HG02870 (cell line): Measurements from ENCODE around the gene GRIA2.
"Not testable (repeated sequence)": the region's sequence is repeated elsewhere in the genome, so short reads cannot be mapped to it uniquely, and the experiment has no call there.

Experiments used
- ATAC-seq: cut with Tn5 transposase; IDR thresholded peaks from one replicate; pipeline ENCODE4 v1.9.1; 2021; ENCODE audit warnings: mild to moderate bottlenecking, moderate library complexity; ENCODE audit not compliant: unreplicated experiment

The GRIA2 gene

DNA sequence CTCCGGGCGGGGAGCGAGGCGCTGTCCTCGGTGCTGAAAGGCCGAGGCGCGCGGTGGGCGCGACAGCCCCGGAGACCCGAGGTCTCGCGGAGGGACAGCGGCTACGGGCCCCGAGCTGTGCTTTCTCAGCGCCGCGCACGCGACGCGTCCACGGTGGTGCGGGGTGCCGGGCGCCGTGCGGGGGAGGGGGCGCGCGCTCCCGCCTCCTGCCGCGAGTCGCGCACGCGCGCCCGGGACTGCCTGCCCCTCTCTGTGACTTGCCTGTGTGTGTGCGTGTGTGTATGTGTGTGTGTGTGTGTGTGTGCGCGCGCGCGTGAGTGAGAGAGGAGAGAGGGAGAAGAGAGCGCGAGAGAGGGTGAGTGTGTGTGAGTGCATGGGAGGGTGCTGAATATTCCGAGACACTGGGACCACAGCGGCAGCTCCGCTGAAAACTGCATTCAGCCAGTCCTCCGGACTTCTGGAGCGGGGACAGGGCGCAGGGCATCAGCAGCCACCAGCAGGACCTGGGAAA is at the start of gene GRIA2:
Gene GRIA2, plus strand, starts transcription at position 358 of the 511 bp plus-strand sequence. CDS start 315 bp downstream, outside the sequence.
- ATAC-seq = no peak

DNA sequence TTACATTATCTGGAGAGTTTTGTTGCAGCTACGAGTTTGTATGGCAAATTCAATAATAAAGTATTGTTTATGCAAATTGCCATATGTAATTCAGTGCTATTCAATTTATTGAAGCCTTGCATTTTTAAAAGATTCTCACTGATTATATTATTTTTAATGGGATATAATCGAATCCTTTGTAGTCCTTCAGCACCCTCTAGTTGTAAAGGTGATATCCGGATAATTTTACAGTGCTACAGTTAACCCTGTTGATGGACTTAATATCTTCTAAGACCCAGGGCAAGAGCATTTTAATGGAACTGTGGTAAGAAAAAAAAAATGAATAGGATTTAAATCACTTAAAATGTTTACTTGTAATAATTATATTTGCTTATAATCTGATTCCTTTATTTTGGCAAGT is 48.5 kb upstream of the GRIA2 start:
- ATAC-seq = no peak

DNA sequence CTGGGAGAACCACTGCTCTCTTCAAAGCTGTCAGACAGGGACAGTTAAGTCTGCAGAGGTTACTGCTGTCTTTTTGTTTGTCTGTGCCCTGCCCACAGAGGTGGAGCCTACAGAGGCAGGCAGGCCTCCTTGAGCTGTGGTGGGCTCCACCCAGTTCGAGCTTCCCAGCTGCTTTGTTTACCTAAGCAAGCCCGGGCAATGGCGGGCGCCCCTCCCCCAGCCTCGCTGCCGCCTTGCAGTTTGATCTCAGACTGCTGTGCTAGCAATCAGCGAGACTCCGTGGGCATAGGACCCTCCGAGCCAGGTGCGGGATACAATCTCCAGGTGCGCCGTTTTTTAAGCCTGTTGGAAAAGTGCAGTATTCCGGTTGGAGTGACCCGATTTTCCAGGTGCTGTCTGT is 40.3 kb upstream of the GRIA2 start:
- ATAC-seq = not testable (repeated sequence)

GRCh38 chr4:157184300-157184699 is 36.2 kb upstream of the GRIA2 start:
- no peak for ATAC-seq

- ATAC-seq = no peak
These were observed 35.2 kb upstream of the GRIA2 start for GRCh38 chr4:157185363-157185762.

GRCh38 chr4:157195374-157195773 is 25.2 kb upstream of the GRIA2 start:
- no peak for ATAC-seq

GRCh38 chr4:157196046-157196445 is 24.5 kb upstream of the GRIA2 start:
- no peak for ATAC-seq

GRCh38 chr4:157204634-157205244 is 15.8 kb upstream of the GRIA2 start:
- ATAC-seq = no peak

- ATAC-seq = no peak
These were observed 2.8 kb upstream of the GRIA2 start for GRCh38 chr4:157217708-157218107.

- ATAC-seq = no peak
These were observed 687 bp upstream of the GRIA2 start for GRCh38 chr4:157219711-157220370.

- ATAC-seq = no peak
These were observed 932 bp downstream of the GRIA2 start for GRCh38 chr4:157221426-157221894.

DNA sequence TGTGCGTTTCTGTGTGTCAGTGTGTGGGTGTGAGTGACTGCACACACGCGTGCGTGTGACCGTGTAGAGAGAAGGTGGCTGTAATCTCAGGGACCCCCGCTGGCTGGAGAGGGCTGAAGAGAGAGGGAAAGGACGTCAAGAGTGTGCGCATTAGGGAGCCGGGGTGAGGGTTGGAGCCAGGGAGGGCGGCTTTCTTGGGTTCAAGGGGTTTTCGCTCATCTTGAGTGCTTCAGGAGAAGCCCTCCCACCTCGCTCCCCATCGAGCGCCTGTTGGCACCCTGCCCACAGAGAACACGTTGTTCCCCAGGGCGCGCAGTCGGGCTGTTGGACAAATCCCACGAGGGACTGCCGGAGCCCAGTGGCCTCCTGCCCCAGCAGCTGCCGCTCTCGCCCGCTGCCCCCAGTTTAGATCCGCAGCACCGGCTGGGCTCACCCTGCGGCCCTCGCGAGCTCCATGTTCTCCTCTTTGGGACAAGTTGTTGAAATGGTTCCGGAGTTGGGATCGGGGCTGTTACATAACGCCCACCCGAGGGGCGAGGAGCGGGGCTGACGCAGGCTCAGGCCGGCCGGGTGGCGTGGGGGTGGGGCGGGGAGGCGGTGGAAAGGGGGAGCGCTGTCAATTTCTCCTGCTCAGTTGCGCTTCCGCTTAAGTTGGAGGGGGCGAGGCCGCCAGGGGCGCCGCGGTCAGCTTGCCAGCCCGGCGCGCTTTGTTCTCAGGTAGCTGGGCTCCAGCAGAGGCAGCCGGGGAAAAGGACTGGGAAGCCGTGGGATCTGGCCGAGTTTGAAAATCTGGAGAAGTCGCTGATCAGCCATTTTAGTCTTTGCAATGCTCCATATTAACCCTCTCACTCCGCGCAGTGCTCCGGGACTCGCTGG is 1.6 kb downstream of the GRIA2 start:
- no peak for ATAC-seq

GRCh38 chr4:157222771-157223160 is 2.2 kb downstream of the GRIA2 start:
- ATAC-seq = no peak

GRCh38 chr4:157223456-157223855 is 2.9 kb downstream of the GRIA2 start:
- ATAC-seq = no peak

GRCh38 chr4:157225096-157225495 is 4.6 kb downstream of the GRIA2 start:
- no peak for ATAC-seq

- ATAC-seq = no peak
These were observed 5.5 kb downstream of the GRIA2 start for GRCh38 chr4:157226035-157226434.

- ATAC-seq = no peak
These were observed 6.1 kb downstream of the GRIA2 start for GRCh38 chr4:157226601-157227000.

GRCh38 chr4:157231525-157231924 is 11.0 kb downstream of the GRIA2 start:
- no peak for ATAC-seq

GRCh38 chr4:157242871-157243270 is 22.3 kb downstream of the GRIA2 start:
- no peak for ATAC-seq

DNA sequence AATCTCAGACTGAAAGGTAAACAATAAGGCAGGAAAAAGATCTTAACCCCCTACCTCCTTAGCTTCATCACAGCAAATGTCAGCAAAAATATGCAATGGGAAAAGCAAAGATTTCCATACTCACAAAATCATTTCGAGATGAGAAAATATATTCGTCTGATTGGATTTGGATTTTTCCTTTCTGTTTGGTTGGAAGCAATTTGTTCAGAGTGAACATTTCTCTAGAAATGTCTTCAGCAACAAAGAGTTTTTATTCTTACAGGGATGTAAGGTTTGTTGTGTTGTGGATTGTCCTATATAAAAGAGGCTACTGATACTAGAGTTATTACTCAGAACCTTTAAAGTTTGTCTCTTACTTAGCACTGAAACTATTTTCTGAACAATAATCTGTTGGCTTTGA is 23.8 kb downstream of the GRIA2 start:
- no peak for ATAC-seq

GRCh38 chr4:157245351-157245750 is 24.8 kb downstream of the GRIA2 start:
- no peak for ATAC-seq
